ENCODE data around the gene GSPT1.

The GSPT1 gene

DNA sequence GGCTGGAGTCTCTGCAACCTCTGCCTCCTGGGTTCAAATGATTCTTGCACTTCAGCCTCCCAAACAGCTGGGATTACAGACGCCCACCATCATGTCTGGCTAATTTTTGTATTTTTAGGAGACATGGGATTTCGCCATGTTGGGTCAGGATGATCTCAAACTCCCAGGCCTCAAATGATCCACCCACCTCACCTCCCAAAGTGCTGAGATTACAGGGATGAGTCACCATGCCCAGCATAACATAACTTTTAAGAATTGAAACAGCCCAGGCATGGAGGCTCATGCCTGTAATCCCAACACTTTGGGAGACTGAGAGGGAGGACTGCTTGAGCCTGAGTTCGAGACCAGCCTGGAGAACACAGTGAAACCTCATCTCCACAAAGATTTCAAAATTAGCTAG lies 66.9 kb downstream of the GSPT1 start:
- TF ChIP-seq, protein P1, sequence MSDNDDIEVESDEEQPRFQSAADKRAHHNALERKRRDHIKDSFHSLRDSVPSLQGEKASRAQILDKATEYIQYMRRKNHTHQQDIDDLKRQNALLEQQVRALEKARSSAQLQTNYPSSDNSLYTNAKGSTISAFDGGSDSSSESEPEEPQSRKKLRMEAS (IDR thresholded peaks at IDR 0.05) = no peak
- TF ChIP-seq CREB1 (IDR thresholded peaks at IDR 0.05; ENCODE audit: low read depth) = no peak
- TF ChIP-seq, protein P2, sequence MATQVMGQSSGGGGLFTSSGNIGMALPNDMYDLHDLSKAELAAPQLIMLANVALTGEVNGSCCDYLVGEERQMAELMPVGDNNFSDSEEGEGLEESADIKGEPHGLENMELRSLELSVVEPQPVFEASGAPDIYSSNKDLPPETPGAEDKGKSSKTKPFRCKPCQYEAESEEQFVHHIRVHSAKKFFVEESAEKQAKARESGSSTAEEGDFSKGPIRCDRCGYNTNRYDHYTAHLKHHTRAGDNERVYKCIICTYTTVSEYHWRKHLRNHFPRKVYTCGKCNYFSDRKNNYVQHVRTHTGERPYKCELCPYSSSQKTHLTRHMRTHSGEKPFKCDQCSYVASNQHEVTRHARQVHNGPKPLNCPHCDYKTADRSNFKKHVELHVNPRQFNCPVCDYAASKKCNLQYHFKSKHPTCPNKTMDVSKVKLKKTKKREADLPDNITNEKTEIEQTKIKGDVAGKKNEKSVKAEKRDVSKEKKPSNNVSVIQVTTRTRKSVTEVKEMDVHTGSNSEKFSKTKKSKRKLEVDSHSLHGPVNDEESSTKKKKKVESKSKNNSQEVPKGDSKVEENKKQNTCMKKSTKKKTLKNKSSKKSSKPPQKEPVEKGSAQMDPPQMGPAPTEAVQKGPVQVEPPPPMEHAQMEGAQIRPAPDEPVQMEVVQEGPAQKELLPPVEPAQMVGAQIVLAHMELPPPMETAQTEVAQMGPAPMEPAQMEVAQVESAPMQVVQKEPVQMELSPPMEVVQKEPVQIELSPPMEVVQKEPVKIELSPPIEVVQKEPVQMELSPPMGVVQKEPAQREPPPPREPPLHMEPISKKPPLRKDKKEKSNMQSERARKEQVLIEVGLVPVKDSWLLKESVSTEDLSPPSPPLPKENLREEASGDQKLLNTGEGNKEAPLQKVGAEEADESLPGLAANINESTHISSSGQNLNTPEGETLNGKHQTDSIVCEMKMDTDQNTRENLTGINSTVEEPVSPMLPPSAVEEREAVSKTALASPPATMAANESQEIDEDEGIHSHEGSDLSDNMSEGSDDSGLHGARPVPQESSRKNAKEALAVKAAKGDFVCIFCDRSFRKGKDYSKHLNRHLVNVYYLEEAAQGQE (IDR thresholded peaks at IDR 0.05; ENCODE audit: low read depth) = no peak
- TF ChIP-seq, protein P3, sequence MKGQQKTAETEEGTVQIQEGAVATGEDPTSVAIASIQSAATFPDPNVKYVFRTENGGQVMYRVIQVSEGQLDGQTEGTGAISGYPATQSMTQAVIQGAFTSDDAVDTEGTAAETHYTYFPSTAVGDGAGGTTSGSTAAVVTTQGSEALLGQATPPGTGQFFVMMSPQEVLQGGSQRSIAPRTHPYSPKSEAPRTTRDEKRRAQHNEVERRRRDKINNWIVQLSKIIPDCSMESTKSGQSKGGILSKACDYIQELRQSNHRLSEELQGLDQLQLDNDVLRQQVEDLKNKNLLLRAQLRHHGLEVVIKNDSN (IDR thresholded peaks at IDR 0.05) = no peak
- TF ChIP-seq YY1 (IDR thresholded peaks at IDR 0.05; ENCODE audit: low read depth) = no peak
- no peak for TF ChIP-seq TAF1 (IDR thresholded peaks at IDR 0.05; ENCODE audit: low read depth)
- no peak for TF ChIP-seq EGR1 (IDR thresholded peaks at IDR 0.05)
- TF ChIP-seq TEAD4 (IDR thresholded peaks at IDR 0.05) = no peak
- TF ChIP-seq FOXM1 (IDR thresholded peaks at IDR 0.05; ENCODE audit: borderline replicate concordance, low read depth) = no peak
- TF ChIP-seq RAD21 (IDR thresholded peaks at IDR 0.05; ENCODE audit: low read depth) = no peak
- TF ChIP-seq EP300 (IDR thresholded peaks at IDR 0.05; ENCODE audit: borderline replicate concordance) = no peak
- no peak for TF ChIP-seq CEBPB (IDR thresholded peaks at IDR 0.05)

DNA sequence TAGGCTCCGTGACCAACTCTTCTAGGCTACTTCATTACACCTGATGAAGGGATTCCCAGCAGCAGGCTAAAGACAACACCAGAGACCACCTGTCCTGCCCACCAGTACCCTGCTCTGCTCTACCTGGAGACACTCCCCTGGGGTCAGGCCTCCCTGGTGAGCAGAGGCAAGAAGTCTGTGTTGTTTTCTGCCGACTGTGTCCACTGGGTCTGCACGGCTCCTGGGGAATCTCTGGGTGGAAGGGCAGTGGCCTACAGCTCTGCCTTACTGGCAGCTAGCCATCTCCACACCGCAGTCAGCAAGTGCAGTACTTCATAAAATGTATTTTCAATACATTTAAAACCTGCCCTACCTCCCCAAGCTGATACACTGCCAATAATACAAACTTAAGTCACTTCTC lies 71.3 kb downstream of the GSPT1 start:
- TF ChIP-seq RAD21 (IDR thresholded peaks at IDR 0.05; ENCODE audit: low read depth) = no peak
- TF ChIP-seq, protein P3 (IDR thresholded peaks at IDR 0.05) = no peak
- no peak for TF ChIP-seq EGR1 (IDR thresholded peaks at IDR 0.05)
- TF ChIP-seq CEBPB (IDR thresholded peaks at IDR 0.05) = no peak
- TF ChIP-seq TAF1 (IDR thresholded peaks at IDR 0.05; ENCODE audit: low read depth) = no peak
- TF ChIP-seq TEAD4 (IDR thresholded peaks at IDR 0.05) = no peak
- no peak for TF ChIP-seq EP300 (IDR thresholded peaks at IDR 0.05; ENCODE audit: borderline replicate concordance)
- TF ChIP-seq ZBTB7A (IDR thresholded peaks at IDR 0.05; ENCODE audit: low read depth) = no peak
- TF ChIP-seq, protein P2 (IDR thresholded peaks at IDR 0.05; ENCODE audit: low read depth) = no peak
- no peak for TF ChIP-seq FOXM1 (IDR thresholded peaks at IDR 0.05; ENCODE audit: borderline replicate concordance, low read depth)
- TF ChIP-seq YY1 (IDR thresholded peaks at IDR 0.05; ENCODE audit: low read depth) = no peak
- no peak for TF ChIP-seq NFIC (IDR thresholded peaks at IDR 0.05)
- no peak for TF ChIP-seq TCF12 (IDR thresholded peaks at IDR 0.05; ENCODE audit: low read depth)

DNA sequence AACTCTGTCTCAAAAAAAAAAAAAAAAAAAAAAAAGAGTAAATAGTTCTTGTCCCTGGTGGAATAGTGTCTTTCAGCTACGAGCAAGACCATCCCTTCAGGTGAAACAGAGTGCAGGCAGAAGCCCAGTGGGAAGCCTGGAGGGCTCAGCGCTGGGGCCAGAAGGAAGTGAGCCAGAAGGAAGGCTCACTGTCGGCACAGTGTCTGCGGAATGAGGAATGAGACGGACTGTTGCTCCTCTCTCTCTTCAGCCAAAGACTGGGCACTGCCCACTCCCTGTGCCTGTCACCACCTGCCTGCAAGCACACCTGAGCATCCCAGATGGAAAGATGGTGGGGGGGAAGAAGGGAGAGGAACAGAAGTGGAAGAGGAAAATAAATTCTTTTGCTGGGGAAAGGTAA lies 71.9 kb downstream of the GSPT1 start:
- TF ChIP-seq TEAD4 (IDR thresholded peaks at IDR 0.05) (no peak), CEBPB (IDR thresholded peaks at IDR 0.05) (no peak), EP300 (IDR thresholded peaks at IDR 0.05; ENCODE audit: borderline replicate concordance) (no peak), CREB1 (IDR thresholded peaks at IDR 0.05; ENCODE audit: low read depth) (no peak), NFIC (IDR thresholded peaks at IDR 0.05) (no peak)
- TF ChIP-seq, protein P3 (IDR thresholded peaks at IDR 0.05) = no peak
- TF ChIP-seq, protein P2 (IDR thresholded peaks at IDR 0.05; ENCODE audit: low read depth) = no peak
- TF ChIP-seq, protein P1 (IDR thresholded peaks at IDR 0.05) = no peak

DNA sequence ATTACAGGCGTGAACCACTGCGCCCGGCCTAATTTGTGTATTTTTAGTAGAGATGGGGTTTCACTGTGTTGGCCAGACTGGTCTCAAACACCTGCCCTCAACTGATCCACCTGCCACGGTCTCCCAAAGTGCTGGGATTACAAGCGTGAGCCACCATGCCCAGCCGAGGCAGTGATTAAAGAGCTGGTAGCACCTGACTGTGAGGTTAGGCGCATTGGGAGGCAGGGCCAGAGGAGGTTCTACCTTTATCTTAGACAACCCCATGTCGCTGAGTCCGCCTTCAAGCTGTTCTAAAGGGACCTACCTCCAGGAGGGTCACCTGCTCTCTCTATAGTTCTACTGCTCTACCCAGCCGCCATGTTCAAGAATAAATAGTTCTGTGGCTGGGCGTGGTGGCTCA lies 72.5 kb downstream of the GSPT1 start:
- TF ChIP-seq TCF12 (IDR thresholded peaks at IDR 0.05; ENCODE audit: low read depth) = no peak
- no peak for TF ChIP-seq TEAD4 (IDR thresholded peaks at IDR 0.05)
- TF ChIP-seq CREB1 (IDR thresholded peaks at IDR 0.05; ENCODE audit: low read depth) = no peak

DNA sequence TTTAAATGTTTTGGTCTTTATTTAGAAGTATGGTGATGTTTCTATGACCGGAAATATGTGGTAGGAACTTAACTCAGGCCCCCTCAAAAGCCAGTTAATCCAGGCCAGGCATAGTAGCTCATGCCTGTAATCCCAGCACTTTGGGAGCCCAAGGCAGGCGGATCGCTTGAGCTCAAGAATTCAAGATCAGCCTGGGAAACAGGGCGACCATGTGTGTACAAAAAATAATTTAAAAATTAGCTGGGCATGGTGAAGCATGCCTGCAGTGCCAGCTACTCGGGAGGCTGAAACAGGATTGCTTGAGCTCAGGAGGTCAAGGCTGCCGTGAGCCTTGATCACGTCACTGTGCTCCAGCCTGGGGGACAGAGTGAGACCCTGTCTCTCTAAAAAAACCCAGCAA lies 74.7 kb downstream of the GSPT1 start:
- TF ChIP-seq TEAD4 (IDR thresholded peaks at IDR 0.05) = no peak
- TF ChIP-seq ZBTB7A (IDR thresholded peaks at IDR 0.05; ENCODE audit: low read depth) = no peak
- TF ChIP-seq, protein P3 (IDR thresholded peaks at IDR 0.05) = no peak
- TF ChIP-seq, protein P1 (IDR thresholded peaks at IDR 0.05) = no peak
- TF ChIP-seq RAD21 (IDR thresholded peaks at IDR 0.05; ENCODE audit: low read depth) = no peak
- TF ChIP-seq, protein P2 (IDR thresholded peaks at IDR 0.05; ENCODE audit: low read depth) = no peak
- TF ChIP-seq TCF12 (IDR thresholded peaks at IDR 0.05; ENCODE audit: low read depth) = no peak
- TF ChIP-seq EP300 (IDR thresholded peaks at IDR 0.05; ENCODE audit: borderline replicate concordance) = no peak
- TF ChIP-seq EGR1 (IDR thresholded peaks at IDR 0.05) = no peak
- no peak for TF ChIP-seq YY1 (IDR thresholded peaks at IDR 0.05; ENCODE audit: low read depth)
- no peak for TF ChIP-seq TAF1 (IDR thresholded peaks at IDR 0.05; ENCODE audit: low read depth)
- TF ChIP-seq CREB1 (IDR thresholded peaks at IDR 0.05; ENCODE audit: low read depth) = no peak
- no peak for TF ChIP-seq NFIC (IDR thresholded peaks at IDR 0.05)
- TF ChIP-seq CEBPB (IDR thresholded peaks at IDR 0.05) = no peak

All from Ishikawa (cell line).